Activated T-helper 1 cell treated with anti-CD3 and anti-CD28 coated beads, Interleukin-2, amount 50 U/mL, for 16 hours (primary cell): Measurements from ENCODE around the gene FPR1.

Experiments
- DNase-seq, 2 donors: peaks; one replicate each; pipeline ENCODE4 v3.0.0-alpha.2; 2020; ENCODE audit warnings: low read depth in 1 of 2, low spot score in 1 of 2

Gene FPR1, protein sequence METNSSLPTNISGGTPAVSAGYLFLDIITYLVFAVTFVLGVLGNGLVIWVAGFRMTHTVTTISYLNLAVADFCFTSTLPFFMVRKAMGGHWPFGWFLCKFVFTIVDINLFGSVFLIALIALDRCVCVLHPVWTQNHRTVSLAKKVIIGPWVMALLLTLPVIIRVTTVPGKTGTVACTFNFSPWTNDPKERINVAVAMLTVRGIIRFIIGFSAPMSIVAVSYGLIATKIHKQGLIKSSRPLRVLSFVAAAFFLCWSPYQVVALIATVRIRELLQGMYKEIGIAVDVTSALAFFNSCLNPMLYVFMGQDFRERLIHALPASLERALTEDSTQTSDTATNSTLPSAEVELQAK

GRCh38 chr19:51751655-51752054 lies at the start of gene FPR1:
Gene FPR1, minus strand, starts transcription at chr19:51751878. Its CDS starts 4,884 bp downstream, at chr19:51746994.
- DNase-seq: no peak

GRCh38 chr19:51800473-51801244 lies 49.0 kb upstream of the FPR1 start:
- DNase-seq: no peak

DNA sequence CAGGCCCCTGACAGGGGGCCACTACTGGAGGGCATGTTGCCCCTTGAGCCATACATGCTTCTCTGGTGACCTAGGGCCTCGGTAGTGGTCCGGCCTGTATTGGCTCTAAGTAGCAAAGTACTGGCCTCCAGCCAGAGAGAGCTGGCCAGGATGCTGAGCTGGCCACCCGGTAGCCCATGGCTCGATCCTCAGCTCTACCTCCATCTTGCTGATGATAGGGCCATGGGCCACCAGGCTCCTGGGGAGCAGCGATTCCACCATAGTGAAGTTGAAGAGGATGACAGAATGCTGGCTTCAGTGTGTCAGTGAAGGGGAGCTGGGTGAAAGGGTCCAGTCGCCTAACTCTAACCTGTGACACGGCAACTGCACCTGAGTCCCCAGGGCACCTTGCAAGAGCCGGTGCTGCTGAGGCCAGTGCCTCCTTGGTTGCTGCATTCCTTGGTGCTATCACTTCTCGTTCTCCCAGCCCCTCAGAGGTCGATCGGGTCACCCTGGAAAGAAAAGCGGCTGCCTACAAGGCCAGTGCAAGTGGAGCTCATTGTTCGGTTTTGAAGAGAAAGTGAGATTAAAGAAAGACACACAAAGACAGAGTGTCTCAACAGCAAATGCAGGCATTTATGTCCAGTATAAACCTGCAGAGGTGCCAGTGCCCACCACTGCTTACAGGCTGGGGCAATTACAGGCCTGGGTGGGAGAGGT lies 48.2 kb upstream of the FPR1 start:
- no peak for DNase-seq

GRCh38 chr19:51799034-51799773 lies 47.5 kb upstream of the FPR1 start:
- no peak for DNase-seq

DNA sequence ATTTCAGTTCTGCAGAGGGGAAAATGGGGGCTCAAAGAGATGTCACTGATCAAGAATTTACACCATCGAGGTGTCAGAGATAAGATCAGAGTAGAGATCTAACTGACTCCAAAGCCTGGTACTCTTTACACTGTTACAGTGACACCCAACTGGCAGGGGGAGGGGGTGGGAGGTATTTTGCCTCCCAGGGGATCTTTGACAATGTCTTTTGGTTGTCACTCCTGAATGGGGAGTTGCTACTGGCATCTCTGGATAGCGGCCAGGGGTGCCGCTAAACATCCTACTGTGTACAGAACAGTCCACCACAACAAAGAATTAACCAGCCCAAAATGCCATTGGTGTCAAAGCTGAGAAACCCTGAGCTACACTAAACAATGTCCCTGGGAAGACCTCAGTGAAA lies 46.4 kb upstream of the FPR1 start:
- DNase-seq: no peak

GRCh38 chr19:51797480-51797879 lies 45.8 kb upstream of the FPR1 start:
- no peak for DNase-seq

- no peak for DNase-seq
Observed at GRCh38 chr19:51796195-51796679, 44.6 kb upstream of the FPR1 start.

DNA sequence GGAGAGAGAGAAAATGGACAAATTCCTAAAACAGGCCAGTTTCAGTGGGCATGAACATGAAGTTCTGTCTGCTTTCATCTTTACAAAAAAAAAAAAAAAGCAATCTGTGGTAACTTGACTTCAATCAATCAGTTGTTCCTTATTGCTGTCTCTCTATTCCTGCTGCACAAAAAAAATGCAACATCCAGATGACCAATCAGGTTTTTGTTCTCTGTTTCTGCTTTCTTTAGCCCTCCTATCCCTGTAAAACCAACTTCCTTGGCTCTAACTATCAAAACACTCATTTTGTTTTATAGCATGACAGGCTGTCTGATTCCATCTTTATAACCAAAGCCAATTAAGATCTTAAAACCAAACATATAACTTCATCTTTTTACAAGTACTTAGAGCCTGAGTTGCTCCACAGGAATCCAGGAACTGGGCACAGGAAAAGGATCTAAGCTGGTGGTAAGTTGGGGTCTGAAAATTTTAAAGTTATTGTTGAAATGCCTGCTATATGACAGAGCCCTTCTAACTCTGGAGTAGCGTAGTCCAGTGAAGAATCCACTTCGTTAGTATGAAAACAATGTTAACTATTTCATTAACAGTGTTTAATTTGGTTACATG lies 43.3 kb upstream of the FPR1 start, which contains the start of gene FPR3:
Gene FPR3, plus strand, starts transcription at position 273 of the 606 bp plus-strand sequence. CDS start 28,592 bp downstream, outside the sequence.
- no peak for DNase-seq

DNA sequence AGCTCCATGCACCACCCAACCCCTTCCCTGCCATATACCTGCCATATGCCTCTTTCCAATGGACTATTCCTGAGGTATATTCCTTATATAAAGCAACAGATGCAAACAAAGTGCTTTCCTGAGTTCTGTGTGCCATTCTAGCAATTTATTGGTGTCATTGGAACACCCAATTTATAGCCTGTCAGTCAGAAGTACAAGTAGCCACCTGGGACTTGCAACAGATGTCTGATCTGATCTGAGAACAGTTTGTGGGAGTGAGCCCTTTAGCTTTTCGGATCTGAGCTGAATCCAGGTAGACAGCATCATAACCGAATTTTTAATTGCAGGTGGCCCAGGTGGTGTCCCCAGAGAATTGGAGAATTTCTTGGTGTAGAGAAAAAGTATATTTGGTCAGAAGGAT lies 42.3 kb upstream of the FPR1 start:
- no peak for DNase-seq

GRCh38 chr19:51792932-51793331 lies 41.3 kb upstream of the FPR1 start:
- DNase-seq: no peak

- no peak for DNase-seq
Observed at GRCh38 chr19:51789061-51789795, 37.5 kb upstream of the FPR1 start.

- no peak for DNase-seq
Observed at GRCh38 chr19:51788029-51788428, 36.4 kb upstream of the FPR1 start.

- no peak for DNase-seq
Observed at GRCh38 chr19:51786646-51787494, 35.2 kb upstream of the FPR1 start.

DNA sequence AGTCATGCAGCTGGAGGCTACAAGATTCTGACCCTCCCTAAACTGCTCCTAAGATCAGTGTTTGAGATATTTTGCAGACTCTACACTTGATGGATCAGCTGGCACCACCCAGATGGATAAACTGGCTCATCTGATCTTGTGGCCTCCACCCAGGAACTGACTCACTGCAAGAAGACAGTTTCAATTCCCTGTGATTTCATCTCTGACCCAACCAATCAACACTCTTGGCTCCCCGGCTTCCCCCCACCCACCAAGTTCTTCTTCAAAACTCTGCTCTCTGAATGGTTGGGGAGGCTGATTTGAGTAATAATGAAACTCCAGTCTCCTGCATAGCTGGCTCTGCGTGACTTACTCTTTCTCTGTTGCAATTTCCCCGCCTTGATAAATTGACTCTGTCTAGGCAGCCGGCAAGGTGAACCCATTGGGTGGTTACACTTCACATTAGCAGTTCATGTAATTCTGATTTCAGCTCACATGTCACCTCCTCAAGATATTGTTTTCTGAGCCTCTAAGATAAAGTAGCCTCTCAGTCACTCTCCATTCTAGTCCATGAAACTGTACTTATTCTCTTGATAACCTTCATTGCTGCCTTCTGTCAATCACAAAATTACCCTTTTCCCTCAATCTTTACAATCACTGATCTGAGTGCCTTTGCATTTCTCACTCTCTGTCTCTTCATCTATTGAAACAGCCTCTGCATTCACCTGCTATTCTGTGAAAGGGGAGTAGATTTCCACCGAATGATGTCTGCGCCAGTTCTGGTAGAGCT lies 33.4 kb upstream of the FPR1 start:
- DNase-seq: peak in 1 of 2 donors; percentile 13

DNA sequence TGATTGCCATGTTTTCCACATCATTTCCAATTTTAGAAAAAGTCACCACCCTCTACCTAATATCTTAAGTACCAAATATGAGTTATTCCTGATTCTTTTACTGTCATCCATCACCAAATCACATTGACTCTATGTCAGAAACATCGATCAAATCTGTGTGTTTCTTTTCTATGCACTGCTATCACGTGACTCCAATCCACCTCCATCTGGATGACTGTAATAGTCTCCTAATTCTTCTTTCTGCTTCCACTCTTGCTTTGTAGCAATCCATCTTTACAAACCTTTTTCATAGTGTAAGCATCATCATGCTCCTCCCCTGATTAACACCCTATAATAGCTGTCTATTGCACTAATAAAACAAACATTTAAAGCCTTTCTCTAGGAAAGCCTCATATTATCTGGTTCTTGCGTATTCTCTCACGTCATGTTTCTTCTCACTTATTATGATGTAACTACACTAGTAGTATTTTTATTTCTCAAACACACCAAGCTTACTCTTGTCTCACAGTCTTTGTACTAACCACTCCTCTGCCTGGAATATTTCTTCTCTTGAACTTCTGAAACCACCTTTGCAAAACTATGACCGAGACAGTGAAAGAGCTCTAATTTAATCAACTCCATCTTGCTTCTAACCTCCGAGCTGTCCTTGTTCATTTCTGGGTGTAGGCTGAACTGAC lies 32.6 kb upstream of the FPR1 start:
- DNase-seq: no peak

DNA sequence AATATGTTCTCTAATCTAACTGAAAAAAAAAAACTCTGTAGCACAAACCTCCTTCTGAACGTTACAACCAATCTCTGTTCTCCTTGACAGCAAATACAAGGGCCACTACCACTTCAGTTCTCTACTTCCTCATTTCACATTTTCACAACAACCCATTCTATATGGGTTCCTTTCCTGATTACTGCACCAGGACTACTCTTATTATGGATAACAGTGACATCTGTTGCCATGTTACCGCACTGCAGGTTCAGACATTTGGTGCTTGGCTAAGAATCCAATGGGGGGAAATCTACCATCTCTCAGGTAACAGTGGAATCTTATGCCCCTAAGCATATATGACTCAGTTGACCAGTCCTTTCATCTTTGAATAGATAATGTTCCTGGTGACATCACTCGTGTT lies 31.7 kb upstream of the FPR1 start:
- no peak for DNase-seq

DNA sequence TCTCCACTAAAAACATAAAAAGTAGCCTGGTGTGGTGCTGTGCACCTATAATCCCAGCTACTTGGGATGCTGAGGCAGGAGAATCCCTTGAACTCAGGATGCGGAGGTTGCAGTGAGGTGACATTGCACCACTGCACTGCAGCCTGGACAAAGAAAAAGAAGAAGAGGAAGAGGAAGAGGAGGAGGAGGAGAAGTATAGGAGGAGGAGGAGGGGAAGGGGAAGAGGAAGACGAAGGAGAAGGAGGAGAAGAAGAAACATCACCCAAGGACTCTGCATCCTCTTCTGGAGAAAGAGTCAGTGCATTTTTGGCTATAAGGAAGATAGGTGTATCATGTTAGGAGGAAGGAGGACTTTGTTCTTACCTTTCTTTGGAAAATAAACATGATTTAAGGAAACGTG lies 30.3 kb upstream of the FPR1 start:
- no peak for DNase-seq

DNA sequence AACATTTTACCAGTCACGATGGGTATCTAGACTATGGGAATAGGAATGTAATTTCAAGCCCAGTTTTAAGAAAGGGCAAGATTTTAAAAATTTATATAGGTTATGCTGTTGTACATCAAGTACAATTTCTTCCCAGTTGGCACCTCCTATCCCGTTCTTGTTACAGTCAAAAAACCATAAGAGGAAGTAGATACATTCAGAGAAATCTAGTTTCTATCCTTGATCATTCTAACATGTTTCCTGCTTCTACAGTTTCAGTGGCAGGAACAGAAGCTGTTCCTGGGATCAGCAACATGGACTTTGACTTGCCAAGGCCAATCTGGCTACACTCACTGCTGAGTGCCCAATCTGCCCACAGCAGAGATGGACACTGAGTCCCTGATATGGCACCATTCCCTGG lies 28.6 kb upstream of the FPR1 start:
- no peak for DNase-seq
